Measurements from ENCODE around the gene RNF121. TPM values are rescaled to one million over a fixed set of nuclear protein-coding genes. Genes with fewer than 3 reads are reported as not detected.

The RNF121 gene
- total and polyA plus RNA-seq, 7 donors, result 7.2 to 34.6 (median 25.2) TPM

GRCh38 chr11:71917646-71918140 is 11.2 kb upstream of the RNF121 start:
- H3K4me3 ChIP-seq, result no peak overlapping the region
- H3K9me3 ChIP-seq, result no peaks in the 10 kb centered on the region
- no peaks in the 10 kb centered on the region for H3K27me3 ChIP-seq
- intact Hi-C loops (cut with DNase I), result no loop called here
- TF ChIP-seq POLR2AphosphoS5 (IDR thresholded peaks at IDR 0.05) (no peak), POLR2A (IDR thresholded peaks at IDR 0.05) (no peak), EP300 (IDR thresholded peaks at IDR 0.05) (no peak), CTCF (IDR thresholded peaks at IDR 0.05) (no peak)
- 92 to 96% methylated on average over 9 of the region's 9 CpGs for WGBS, 2 donors
- no peak for DNase-seq
- H3K27ac ChIP-seq, result no peak overlapping the region
- H3K4me1 ChIP-seq, result no peaks in the 10 kb centered on the region
- peaks cover 0 to 59% (median 17%) of the 10 kb centered on the region in 4 donors for H3K36me3 ChIP-seq

GRCh38 chr11:71927820-71928736 is 768 bp upstream of the RNF121 start, which contains the start of gene XNDC1N:
Gene XNDC1N, minus strand, starts transcription at chr11:71928594. Its CDS starts 5,241 bp downstream, at chr11:71923353.
- Histone ChIP-seq H3K4me1 (peaks cover 0 to 39% (median 29%) of the 10 kb centered on the region in 4 donors), H3K27ac (peak within 1 kb of the TSS; percentile 83 to 91 (median 86)), H3K9me3 (no peaks in the 10 kb centered on the region), H3K4me3 (peak within 1 kb of the TSS; percentile 65 to 93 (median 80)), H3K36me3 (peaks cover 0 to 10% (median under 1%) of the 10 kb centered on the region in 4 donors), H3K27me3 (no peaks in the 10 kb centered on the region)
- TF ChIP-seq POLR2AphosphoS5 (IDR thresholded peaks at IDR 0.05) (no peak), EP300 (IDR thresholded peaks at IDR 0.05) (no peak), CTCF (IDR thresholded peaks at IDR 0.05) (no peak)
- WGBS, 2 donors, result 0% methylated on average over 40 of the region's 40 CpGs
- peak; percentile 86 for DNase-seq
- intact Hi-C loops (cut with DNase I), result loop anchor here (5.0 kb wide), 1 partner anchor 294 kb away; the partner anchor contains the start of gene INPPL1

GRCh38 chr11:71929491-71929890 is 645 bp downstream of the RNF121 start:
- TF ChIP-seq POLR2A (IDR thresholded peaks at IDR 0.05) (no peak), EP300 (IDR thresholded peaks at IDR 0.05) (no peak), CTCF (IDR thresholded peaks at IDR 0.05) (no peak), POLR2AphosphoS5 (IDR thresholded peaks at IDR 0.05) (no peak)
- intact Hi-C loops (cut with DNase I), result loop anchor here (1.0 to 5.0 kb wide), 2 partner anchors 183 to 293 kb away; partner anchors contain the start of genes ANAPC15 and INPPL1

GRCh38 chr11:71930556-71931244 is 1.9 kb downstream of the RNF121 start:
- Histone ChIP-seq H3K4me1 (peaks cover 0 to 44% (median 34%) of the 10 kb centered on the region in 4 donors), H3K27ac (no peak overlapping the region), H3K9me3 (no peaks in the 10 kb centered on the region), H3K4me3 (no peak overlapping the region), H3K36me3 (peaks cover 0 to under 1% (median 0%) of the 10 kb centered on the region in 4 donors), H3K27me3 (no peaks in the 10 kb centered on the region)
- WGBS, 2 donors, result 70 to 74% methylated on average over 11 of the region's 11 CpGs
- intact Hi-C loops (cut with DNase I), result no loop called here
- TF ChIP-seq CTCF (IDR thresholded peaks at IDR 0.05) (no peak), POLR2AphosphoS5 (IDR thresholded peaks at IDR 0.05) (no peak), POLR2A (IDR thresholded peaks at IDR 0.05) (no peak), EP300 (IDR thresholded peaks at IDR 0.05) (no peak)
- no peak for DNase-seq

More at GRCh38 chr11:71929491-71929890, 645 bp downstream of the RNF121 start:
- Histone ChIP-seq H3K4me3 (peak overlapping the region; percentile 65 to 93 (median 80)), H3K27ac (peak overlapping the region in 3 of 4 donors; percentile 85 to 91 (median 86)), H3K27me3 (no peaks in the 10 kb centered on the region), H3K9me3 (no peaks in the 10 kb centered on the region), H3K36me3 (peaks cover 0 to 9% (median 0%) of the 10 kb centered on the region in 4 donors), H3K4me1 (peaks cover 0 to 44% (median 34%) of the 10 kb centered on the region in 4 donors)
- DNase-seq, result no peak
- 2 to 7% methylated on average over 6 of the region's 6 CpGs for WGBS, 2 donors
